MCF 10A (cell line): ENCODE measurements around the gene RADX. TPM values are rescaled to one million over a fixed set of nuclear protein-coding genes. Genes with fewer than 3 reads are reported as not detected.

ENCODE experiments used
- BruUV-seq: library from RNA; stranded (reverse); fragments of 400-500 nt; replicated peaks from 2 replicates; lab custom pipeline; 2021; lab: Mats Ljungman, UMichigan
- CTCF ChIA-PET: fragments of 300-600 bp; sonication (Branson Sonifier 250); formaldehyde crosslinking; extraction: SDS; loops from one replicate; lab custom pipeline; 2021; ENCODE audit warnings: antibody characterized with exemption, inconsistent platforms; lab: Yijun Ruan, JAX
- POLR2A ChIA-PET: fragments of 300-600, 350-650 bp; sonication (Branson Sonifier 250); formaldehyde crosslinking; extraction: SDS; loops from one replicate; lab custom pipeline; 2020; ENCODE audit warnings: antibody characterized with exemption, inconsistent platforms; lab: Yijun Ruan, JAX
- DNase-seq: peaks from one replicate; pipeline ENCODE4 v3.0.0-alpha.2; 2018; ENCODE audit not compliant: unreplicated experiment
- H3K27ac Mint-ChIP-seq: one replicate; pipeline ENCODE4 v1.8.0; 2022; ENCODE audit warnings: mild to moderate bottlenecking, low read depth, mixed read lengths; ENCODE audit not compliant: unreplicated experiment
- H3K27me3 Mint-ChIP-seq: one replicate; pipeline ENCODE4 v1.8.0; 2022; ENCODE audit warnings: mixed read lengths; ENCODE audit not compliant: insufficient read depth, unreplicated experiment
- H3K36me3 Mint-ChIP-seq: one replicate; pipeline ENCODE4 v1.8.0; 2022; ENCODE audit warnings: mild to moderate bottlenecking, moderate library complexity, mixed read lengths; ENCODE audit not compliant: insufficient read depth, unreplicated experiment
- H3K4me1 Mint-ChIP-seq: one replicate; pipeline ENCODE4 v1.8.0; 2022; ENCODE audit warnings: mixed read lengths; ENCODE audit not compliant: insufficient read depth, unreplicated experiment
- H3K4me3 Mint-ChIP-seq: one replicate; pipeline ENCODE4 v1.8.0; 2022; ENCODE audit warnings: mild to moderate bottlenecking, moderate library complexity, mixed read lengths; ENCODE audit not compliant: unreplicated experiment
- H3K9me3 Mint-ChIP-seq: one replicate; pipeline ENCODE4 v1.8.0; 2022; ENCODE audit warnings: mixed read lengths; ENCODE audit not compliant: unreplicated experiment
- intact Hi-C: fragments of 100-400 bp; cut with micrococcal nuclease; formaldehyde crosslinking; loops from 2 replicates; pipeline ENCODE4 v1.14.1; 2022
- total RNA-seq: library from RNA; stranded (reverse); gene quantifications from 2 replicates; pipeline ENCODE4 v1.2.3, GENCODE V29; 2022
- TF ChIP-seq, protein P1 (sequence below): fragments of 200-600 bp; IDR thresholded peaks from one replicate; pipeline ENCODE4 v1.8.0; 2022; ENCODE audit warnings: antibody characterized with exemption, mild to moderate bottlenecking; ENCODE audit not compliant: unreplicated experiment

RADX gene
- total RNA-seq, 1 experiment from 2014 or later = 2.2 TPM

DNA sequence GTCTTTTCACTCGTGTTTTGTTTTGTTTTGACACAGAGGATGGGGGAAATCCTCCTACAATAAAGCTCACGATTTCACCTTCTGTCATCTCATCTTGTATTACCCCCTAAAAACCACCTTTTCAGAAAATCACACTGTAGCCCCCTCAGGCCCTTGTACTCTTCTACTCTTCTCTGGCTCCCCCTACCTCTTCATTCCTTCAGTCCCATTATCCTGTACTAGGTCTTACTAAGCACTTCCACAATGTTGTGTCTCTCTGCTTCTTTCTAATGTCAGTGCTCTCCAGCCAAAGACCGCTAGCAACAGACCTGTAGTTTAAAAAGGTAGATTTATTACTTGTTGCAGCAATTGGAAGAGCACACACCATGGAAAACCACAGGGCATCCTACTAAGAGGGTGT lies 84.7 kb downstream of the RADX start:
- ChIA-PET POLR2A (no interaction called here), CTCF (no interaction called here)
- BruUV-seq = no TSS peak
- Mint-ChIP-seq H3K4me1 (peaks cover 6% of the 10 kb centered on the region), H3K36me3 (no peaks in the 10 kb centered on the region), H3K27me3 (peaks cover 75% of the 10 kb centered on the region), H3K9me3 (no peaks in the 10 kb centered on the region), H3K4me3 (no peak overlapping the region), H3K27ac (no peak overlapping the region)
- intact Hi-C loops = no loop called here
- TF ChIP-seq, protein P1, sequence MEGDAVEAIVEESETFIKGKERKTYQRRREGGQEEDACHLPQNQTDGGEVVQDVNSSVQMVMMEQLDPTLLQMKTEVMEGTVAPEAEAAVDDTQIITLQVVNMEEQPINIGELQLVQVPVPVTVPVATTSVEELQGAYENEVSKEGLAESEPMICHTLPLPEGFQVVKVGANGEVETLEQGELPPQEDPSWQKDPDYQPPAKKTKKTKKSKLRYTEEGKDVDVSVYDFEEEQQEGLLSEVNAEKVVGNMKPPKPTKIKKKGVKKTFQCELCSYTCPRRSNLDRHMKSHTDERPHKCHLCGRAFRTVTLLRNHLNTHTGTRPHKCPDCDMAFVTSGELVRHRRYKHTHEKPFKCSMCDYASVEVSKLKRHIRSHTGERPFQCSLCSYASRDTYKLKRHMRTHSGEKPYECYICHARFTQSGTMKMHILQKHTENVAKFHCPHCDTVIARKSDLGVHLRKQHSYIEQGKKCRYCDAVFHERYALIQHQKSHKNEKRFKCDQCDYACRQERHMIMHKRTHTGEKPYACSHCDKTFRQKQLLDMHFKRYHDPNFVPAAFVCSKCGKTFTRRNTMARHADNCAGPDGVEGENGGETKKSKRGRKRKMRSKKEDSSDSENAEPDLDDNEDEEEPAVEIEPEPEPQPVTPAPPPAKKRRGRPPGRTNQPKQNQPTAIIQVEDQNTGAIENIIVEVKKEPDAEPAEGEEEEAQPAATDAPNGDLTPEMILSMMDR = no peak
- DNase-seq = no peak

DNA sequence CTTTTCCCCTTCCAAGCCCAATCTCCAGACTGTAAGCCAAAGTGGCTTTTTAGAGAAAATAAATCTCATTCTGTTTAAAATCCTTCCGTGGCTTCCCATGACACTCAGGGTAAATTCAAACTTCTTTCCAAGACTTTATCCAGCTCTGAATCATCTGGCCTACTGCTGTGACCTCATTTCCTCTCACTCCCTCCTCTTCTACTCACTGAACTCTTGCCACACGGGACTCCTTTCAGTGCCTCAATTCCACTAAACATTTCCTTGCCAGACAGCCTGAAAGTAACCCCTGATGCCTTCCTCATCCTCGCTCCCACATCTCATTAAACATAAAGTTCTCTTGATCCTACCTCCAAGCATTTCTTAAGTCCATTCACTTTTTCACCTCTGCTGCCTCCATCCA lies 86.9 kb downstream of the RADX start:
- intact Hi-C loops = no loop called here
- no TSS peak for BruUV-seq
- Mint-ChIP-seq H3K36me3 (no peaks in the 10 kb centered on the region), H3K9me3 (no peaks in the 10 kb centered on the region), H3K27me3 (peaks cover 79% of the 10 kb centered on the region), H3K4me3 (no peak overlapping the region), H3K27ac (no peak overlapping the region), H3K4me1 (peaks cover 6% of the 10 kb centered on the region)
- ChIA-PET POLR2A (no interaction called here), CTCF (interaction anchor here (0.6 kb wide), 1 partner anchor 91 kb away, joined by 3 read pairs; no protein-coding TSS in a partner anchor)
- peak; percentile 10 for DNase-seq
- TF ChIP-seq, protein P1 = no peak

DNA sequence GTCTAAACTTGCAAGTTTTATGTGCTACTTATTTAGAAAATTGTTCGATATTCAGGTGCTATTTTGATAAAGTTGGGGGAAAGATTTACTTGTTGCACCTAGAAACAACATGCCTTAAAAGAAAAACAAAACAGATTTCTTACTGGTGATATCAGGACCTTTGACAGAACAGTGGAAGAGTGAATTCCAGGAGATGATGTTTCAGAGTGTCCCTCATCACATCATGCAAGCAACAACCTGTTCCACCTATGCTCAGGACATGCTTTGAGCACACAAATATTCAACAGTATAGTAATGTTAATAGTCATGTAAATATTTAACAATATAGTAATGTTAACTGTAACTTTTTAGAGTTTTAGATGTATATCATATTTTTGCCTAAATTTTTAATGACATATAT lies 90.9 kb downstream of the RADX start:
- ChIA-PET POLR2A (no interaction called here), CTCF (no interaction called here)
- TF ChIP-seq, protein P1 = no peak
- no peak for DNase-seq
- BruUV-seq = no TSS peak
- H3K9me3 Mint-ChIP-seq = no peaks in the 10 kb centered on the region
- peaks cover 85% of the 10 kb centered on the region for H3K27me3 Mint-ChIP-seq
- H3K4me3 Mint-ChIP-seq = no peak overlapping the region
- H3K36me3 Mint-ChIP-seq = no peaks in the 10 kb centered on the region
- H3K4me1 Mint-ChIP-seq = peaks cover 6% of the 10 kb centered on the region
- intact Hi-C loops = no loop called here
- H3K27ac Mint-ChIP-seq = no peak overlapping the region

DNA sequence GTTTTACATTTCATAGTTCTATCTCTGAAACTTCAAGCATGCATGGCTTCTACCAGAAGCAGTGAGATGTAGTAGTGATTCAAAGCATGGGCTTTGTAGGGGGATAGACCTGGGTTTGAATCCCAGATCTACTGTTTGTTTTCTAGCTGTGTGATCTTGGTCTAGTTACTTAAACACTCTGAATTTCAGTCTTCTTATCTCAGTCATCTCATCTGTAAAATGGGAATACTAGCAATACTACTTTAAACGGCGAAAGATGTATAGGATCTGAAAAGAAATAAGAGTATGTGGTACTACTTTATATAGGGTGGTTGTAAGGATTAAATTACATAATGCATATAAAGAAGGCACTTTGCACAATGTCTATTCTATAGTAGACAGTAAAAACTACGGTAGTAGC lies 94.7 kb downstream of the RADX start:
- ChIA-PET POLR2A (no interaction called here), CTCF (no interaction called here)
- Mint-ChIP-seq H3K36me3 (no peaks in the 10 kb centered on the region), H3K27me3 (peaks cover 49% of the 10 kb centered on the region), H3K4me1 (peaks cover 9% of the 10 kb centered on the region), H3K27ac (no peak overlapping the region), H3K4me3 (no peak overlapping the region), H3K9me3 (no peaks in the 10 kb centered on the region)
- intact Hi-C loops = no loop called here
- TF ChIP-seq, protein P1 = no peak
- BruUV-seq = no TSS peak
- no peak for DNase-seq
